ENCODE data around the gene BRIP1.

DNA sequence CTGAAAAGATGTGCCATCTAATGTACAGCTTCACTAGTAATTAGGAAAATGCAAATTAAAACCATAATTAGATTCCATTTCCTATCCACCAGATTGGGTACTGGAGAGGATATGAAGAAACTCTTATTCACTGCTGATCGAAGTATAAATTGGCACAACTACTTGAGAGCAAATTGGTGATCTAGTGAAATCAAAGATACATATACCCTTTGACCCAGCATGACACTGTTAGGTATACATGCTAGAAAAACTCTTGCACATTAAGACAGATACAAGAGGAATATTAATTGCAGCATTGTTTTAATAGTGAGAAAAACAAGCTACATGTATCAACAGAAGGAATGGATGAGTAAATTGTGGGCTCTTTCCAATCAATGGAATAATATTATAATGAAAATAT, 48.8 kb downstream of the BRIP1 start:
- TF ChIP-seq, protein P1, sequence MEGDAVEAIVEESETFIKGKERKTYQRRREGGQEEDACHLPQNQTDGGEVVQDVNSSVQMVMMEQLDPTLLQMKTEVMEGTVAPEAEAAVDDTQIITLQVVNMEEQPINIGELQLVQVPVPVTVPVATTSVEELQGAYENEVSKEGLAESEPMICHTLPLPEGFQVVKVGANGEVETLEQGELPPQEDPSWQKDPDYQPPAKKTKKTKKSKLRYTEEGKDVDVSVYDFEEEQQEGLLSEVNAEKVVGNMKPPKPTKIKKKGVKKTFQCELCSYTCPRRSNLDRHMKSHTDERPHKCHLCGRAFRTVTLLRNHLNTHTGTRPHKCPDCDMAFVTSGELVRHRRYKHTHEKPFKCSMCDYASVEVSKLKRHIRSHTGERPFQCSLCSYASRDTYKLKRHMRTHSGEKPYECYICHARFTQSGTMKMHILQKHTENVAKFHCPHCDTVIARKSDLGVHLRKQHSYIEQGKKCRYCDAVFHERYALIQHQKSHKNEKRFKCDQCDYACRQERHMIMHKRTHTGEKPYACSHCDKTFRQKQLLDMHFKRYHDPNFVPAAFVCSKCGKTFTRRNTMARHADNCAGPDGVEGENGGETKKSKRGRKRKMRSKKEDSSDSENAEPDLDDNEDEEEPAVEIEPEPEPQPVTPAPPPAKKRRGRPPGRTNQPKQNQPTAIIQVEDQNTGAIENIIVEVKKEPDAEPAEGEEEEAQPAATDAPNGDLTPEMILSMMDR (IDR thresholded peaks at IDR 0.05; ENCODE audit: low read depth, low read length), result no peak
- no peak for TF ChIP-seq POLR2A (IDR thresholded peaks at IDR 0.05; ENCODE audit: extremely low read depth, insufficient read length)
- TF ChIP-seq MYC (IDR thresholded peaks at IDR 0.05; ENCODE audit: low read depth, low read length), result no peak
- TF ChIP-seq, protein P2, sequence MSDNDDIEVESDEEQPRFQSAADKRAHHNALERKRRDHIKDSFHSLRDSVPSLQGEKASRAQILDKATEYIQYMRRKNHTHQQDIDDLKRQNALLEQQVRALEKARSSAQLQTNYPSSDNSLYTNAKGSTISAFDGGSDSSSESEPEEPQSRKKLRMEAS (IDR thresholded peaks at IDR 0.05; ENCODE audit: low read depth, low read length), result no peak

All from NB4 (cell line).